Lower leg skin (tissue), 4 donors: ENCODE measurements around the gene GAD2. TPM values are rescaled to one million over a fixed set of nuclear protein-coding genes. Genes with fewer than 3 reads are reported as not detected.

Source experiments
- DNase-seq, 2 donors: peaks; one replicate each; pipeline ENCODE4 v3.0.0-alpha.2; 2019; ENCODE audit warnings: low spot score in 2 of 2
- H3K4me3 ChIP-seq: fragments of 200-600 bp; sonication (generic); 2 replicates; pipeline ENCODE4 v1.5.1; 2017; ENCODE audit warnings: mild to moderate bottlenecking, low read depth; ENCODE audit not compliant: poor library complexity, severe bottlenecking
- CTCF ChIP-seq, 3 donors: fragments of 450-650 bp; IDR thresholded peaks; one replicate each; pipeline ENCODE4 v1.5.1; 2016; ENCODE audit warnings: antibody characterized with exemption in 3 of 3, mild to moderate bottlenecking in 3 of 3, moderate library complexity in 2 of 3
- POLR2A ChIP-seq, 2 donors: fragments of 450-650 bp; IDR thresholded peaks; one replicate each; pipeline ENCODE4 v1.6.1; 2016 to 2017; ENCODE audit warnings: antibody characterized with exemption in 2 of 2, mild to moderate bottlenecking in 1 of 2, moderate library complexity in 1 of 2
- WGBS, 2 donors: methylation state at CpG; one replicate each; pipeline ENCODE4 v1.1.5; 2018; 5-methylcytosine and 5-hydroxymethylcytosine counted together
- intact Hi-C: fragments of 100-400 bp; cut with DNase I; formaldehyde crosslinking; loops from one replicate; pipeline ENCODE4 v1.15.0; 2023; ENCODE audit warnings: low total_unique reads
- total RNA-seq, 4 donors: library from RNA; depleted of rRNA; stranded (reverse); fragments of >200 nt; gene quantifications; one replicate each; pipeline ENCODE4 v1.1.0, GENCODE V29; 2016

GAD2 gene
- total RNA-seq, 4 donors from 2014 or later = 0.51 TPM; not detected in 3

- WGBS, 2 donors = 8 to 23% methylated on average over 11 of the region's 11 CpGs
These were observed 3.3 kb upstream of the GAD2 start for GRCh38 chr10:26213157-26213800.

GRCh38 chr10:26214004-26214403, 2.6 kb upstream of the GAD2 start:
- no peak for TF ChIP-seq POLR2A (IDR thresholded peaks at IDR 0.05)
- no peak for TF ChIP-seq CTCF (IDR thresholded peaks at IDR 0.05)
- DNase-seq = no peak
- WGBS, 2 donors = 5 to 18% methylated on average over 7 of the region's 7 CpGs
- intact Hi-C loops = no loop called here
- no peak overlapping the region for H3K4me3 ChIP-seq

More at GRCh38 chr10:26213157-26213800, 3.3 kb upstream of the GAD2 start:
- no peak for DNase-seq
- intact Hi-C loops = no loop called here
- H3K4me3 ChIP-seq = no peak overlapping the region
- TF ChIP-seq CTCF (IDR thresholded peaks at IDR 0.05) = no peak
- TF ChIP-seq POLR2A (IDR thresholded peaks at IDR 0.05) = no peak

GRCh38 chr10:26214551-26215395, 1.8 kb upstream of the GAD2 start:
- intact Hi-C loops = no loop called here
- 3 to 7% methylated on average over 34 of the region's 34 CpGs for WGBS, 2 donors
- DNase-seq = no peak
- TF ChIP-seq CTCF (IDR thresholded peaks at IDR 0.05) (no peak), POLR2A (IDR thresholded peaks at IDR 0.05) (no peak)
- no peak overlapping the region for H3K4me3 ChIP-seq

- no peak for TF ChIP-seq CTCF (IDR thresholded peaks at IDR 0.05)
- WGBS, 2 donors = 1 to 2% methylated on average over 31 of the region's 31 CpGs
- intact Hi-C loops = no loop called here
- no peak for DNase-seq
- no peak overlapping the region for H3K4me3 ChIP-seq
These were observed 1.1 kb upstream of the GAD2 start for GRCh38 chr10:26215396-26215934.

- intact Hi-C loops = no loop called here
- 1 to 2% methylated on average over 37 to 47 of the region's 57 CpGs for WGBS, 2 donors
- TF ChIP-seq POLR2A (IDR thresholded peaks at IDR 0.05) = no peak
- no peak for TF ChIP-seq CTCF (IDR thresholded peaks at IDR 0.05)
- H3K4me3 ChIP-seq = no peak overlapping the region
- no peak for DNase-seq
These were observed 514 bp upstream of the GAD2 start for GRCh38 chr10:26215935-26216584.
